Neural cell (in vitro differentiated cells): ENCODE measurements around the gene BANP.

Experiments used
- EZH2 ChIP-seq: fragments of 200-600, 300-800 bp; shearing (Covaris generic), sonication (generic); IDR thresholded peaks from 2 replicates; pipeline ENCODE4 v1.6.1; 2014; ENCODE audit warnings: antibody characterized with exemption, low read length, borderline replicate concordance, mild to moderate bottlenecking; ENCODE audit not compliant: insufficient read depth, poor library complexity, severe bottlenecking
- MXI1 ChIP-seq: fragments of 450-650 bp; conservative IDR thresholded peaks from 2 replicates; pipeline ENCODE4 v1.6.1; 2014; ENCODE audit warnings: antibody characterized with exemption, mild to moderate bottlenecking; ENCODE audit not compliant: poor library complexity, severe bottlenecking
- POLR2AphosphoS5 ChIP-seq: IDR thresholded peaks from 2 replicates; pipeline ENCODE4 v1.6.1; 2012
- RAD21 ChIP-seq: fragments of 450-650 bp; conservative IDR thresholded peaks from 2 replicates; pipeline ENCODE4 v1.6.1; 2014; ENCODE audit warnings: antibody characterized with exemption, mild to moderate bottlenecking, moderate library complexity
- TF ChIP-seq, protein P1 (sequence below): fragments of 450-650 bp; IDR thresholded peaks from 2 replicates; pipeline ENCODE4 v1.5.1; 2014; ENCODE audit warnings: antibody characterized with exemption, mild to moderate bottlenecking, moderate library complexity; ENCODE audit not compliant: poor library complexity, severe bottlenecking

DNA sequence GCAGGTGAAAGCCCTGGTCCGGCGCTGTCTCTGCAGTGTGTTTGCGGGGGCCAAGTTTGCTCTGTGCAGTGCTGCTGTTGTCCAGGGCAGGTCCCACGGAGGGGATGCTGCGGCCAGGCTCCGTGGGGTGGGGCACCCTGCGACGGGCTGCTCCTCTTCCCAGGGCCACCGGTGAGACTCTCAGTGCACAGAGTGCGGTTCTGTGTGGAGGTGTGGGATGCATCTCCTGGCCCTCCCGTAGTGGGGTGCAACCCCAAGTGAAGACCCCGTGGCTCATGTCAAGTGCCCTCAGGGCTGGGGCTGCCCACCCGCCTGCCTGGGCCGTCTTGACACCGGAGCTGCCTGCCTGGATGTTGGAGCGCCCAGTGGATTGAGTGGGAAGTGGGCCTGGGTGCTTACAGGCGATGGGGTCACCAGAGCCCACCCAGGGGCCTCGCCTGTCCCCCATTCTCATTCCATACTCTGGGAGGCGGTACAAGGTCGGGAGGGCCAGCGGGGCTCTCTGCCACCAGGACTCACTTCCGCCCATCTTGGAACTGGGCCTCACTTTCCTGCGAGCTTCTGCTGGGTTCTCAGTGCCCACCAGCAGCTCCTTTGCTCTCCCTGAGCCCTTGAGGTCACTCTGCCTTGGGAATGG lies 119.9 kb downstream of the BANP start:
- TF ChIP-seq, protein P1, sequence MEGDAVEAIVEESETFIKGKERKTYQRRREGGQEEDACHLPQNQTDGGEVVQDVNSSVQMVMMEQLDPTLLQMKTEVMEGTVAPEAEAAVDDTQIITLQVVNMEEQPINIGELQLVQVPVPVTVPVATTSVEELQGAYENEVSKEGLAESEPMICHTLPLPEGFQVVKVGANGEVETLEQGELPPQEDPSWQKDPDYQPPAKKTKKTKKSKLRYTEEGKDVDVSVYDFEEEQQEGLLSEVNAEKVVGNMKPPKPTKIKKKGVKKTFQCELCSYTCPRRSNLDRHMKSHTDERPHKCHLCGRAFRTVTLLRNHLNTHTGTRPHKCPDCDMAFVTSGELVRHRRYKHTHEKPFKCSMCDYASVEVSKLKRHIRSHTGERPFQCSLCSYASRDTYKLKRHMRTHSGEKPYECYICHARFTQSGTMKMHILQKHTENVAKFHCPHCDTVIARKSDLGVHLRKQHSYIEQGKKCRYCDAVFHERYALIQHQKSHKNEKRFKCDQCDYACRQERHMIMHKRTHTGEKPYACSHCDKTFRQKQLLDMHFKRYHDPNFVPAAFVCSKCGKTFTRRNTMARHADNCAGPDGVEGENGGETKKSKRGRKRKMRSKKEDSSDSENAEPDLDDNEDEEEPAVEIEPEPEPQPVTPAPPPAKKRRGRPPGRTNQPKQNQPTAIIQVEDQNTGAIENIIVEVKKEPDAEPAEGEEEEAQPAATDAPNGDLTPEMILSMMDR, result no peak
- TF ChIP-seq EZH2 (no peak), POLR2AphosphoS5 (no peak), RAD21 (no peak), MXI1 (no peak)
